A549 (cell line): ENCODE results near the gene S100A7A.

Experiments
- BHLHE40 ChIP-seq: IDR thresholded peaks from 2 replicates; pipeline ENCODE4 v1.6.1; 2012; ENCODE audit warnings: low read depth, low read length, inconsistent platforms
- CHD2 ChIP-seq: fragments of 150-350 bp; IDR thresholded peaks from 2 replicates; pipeline ENCODE4 v1.6.1; 2014; ENCODE audit warnings: low read length; ENCODE audit not compliant: partially characterized antibody
- KDM1A ChIP-seq: fragments of 200-600 bp; sonication (generic); IDR thresholded peaks from 2 replicates; pipeline ENCODE4 v1.6.1; 2016; ENCODE audit warnings: low read depth, mild to moderate bottlenecking
- KDM5A ChIP-seq: fragments of 200-600 bp; sonication (generic); IDR thresholded peaks from 2 replicates; pipeline ENCODE4 v1.6.1; 2016; ENCODE audit warnings: antibody characterized with exemption, mild to moderate bottlenecking
- MYC ChIP-seq: IDR thresholded peaks from 2 replicates; pipeline ENCODE4 v1.6.1; 2012; ENCODE audit warnings: mild to moderate bottlenecking, inconsistent platforms, low read length, improper control_type of control experiment, borderline replicate concordance
- NPAS2 ChIP-seq: fragments of 250-450 bp; sonication (Bioruptor Pico); IDR thresholded peaks from 2 replicates; pipeline ENCODE4 v1.8.0; 2022; ENCODE audit warnings: mild to moderate bottlenecking, moderate library complexity, borderline replicate concordance
- POLR2A ChIP-seq: IDR thresholded peaks from 2 replicates; pipeline ENCODE4 v1.6.1; 2012; ENCODE audit warnings: mild to moderate bottlenecking, low read length
- RAD21 ChIP-seq, 2 experiments: fragments of >200 bp in 1 of 2; sonication (Bioruptor Twin) in 1 of 2; formaldehyde crosslinking in 1 of 2; IDR thresholded peaks in 1 of 2; conservative IDR thresholded peaks in 1 of 2; 2 replicates in 1 of 2; 3 replicates in 1 of 2; pipeline ENCODE4 v1.6.1; 2012 to 2018; ENCODE audit warnings: inconsistent platforms in 1 of 2
- ZFP36 ChIP-seq: fragments of 450-650 bp; IDR thresholded peaks from 2 replicates; pipeline ENCODE4 v1.6.1; 2014; ENCODE audit warnings: borderline replicate concordance; ENCODE audit not compliant: partially characterized antibody
- TF ChIP-seq, protein P1 (sequence below): fragments of >200 bp; sonication (Bioruptor Twin); formaldehyde crosslinking; IDR thresholded peaks from 3 replicates; pipeline ENCODE4 v1.5.1; 2016
- TF ChIP-seq, protein P2 (sequence below): fragments of 450-650 bp; IDR thresholded peaks from 2 replicates; pipeline ENCODE4 v1.6.1; 2014; ENCODE audit warnings: antibody characterized with exemption

DNA sequence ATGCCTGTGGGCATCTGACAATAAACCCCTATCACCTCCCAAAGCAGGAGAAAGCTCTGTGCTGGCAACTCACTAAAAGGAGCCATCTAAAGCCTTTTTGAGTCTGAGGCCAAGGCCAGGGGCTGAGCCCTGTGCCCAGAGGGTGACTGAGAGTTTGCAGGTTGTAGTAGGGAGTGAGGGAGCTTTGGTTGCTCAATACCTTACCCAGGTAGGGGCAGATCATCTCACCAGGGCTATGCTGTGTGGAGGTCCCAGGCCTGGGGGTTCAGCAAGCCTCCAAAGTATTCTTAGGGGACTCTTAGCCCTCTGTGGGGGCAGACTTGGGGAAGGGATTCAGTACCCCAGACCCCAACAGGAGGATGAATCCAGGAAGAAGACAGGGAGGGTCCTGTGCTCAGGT lies 23.0 kb downstream of the S100A7A start:
- TF ChIP-seq, protein P1, sequence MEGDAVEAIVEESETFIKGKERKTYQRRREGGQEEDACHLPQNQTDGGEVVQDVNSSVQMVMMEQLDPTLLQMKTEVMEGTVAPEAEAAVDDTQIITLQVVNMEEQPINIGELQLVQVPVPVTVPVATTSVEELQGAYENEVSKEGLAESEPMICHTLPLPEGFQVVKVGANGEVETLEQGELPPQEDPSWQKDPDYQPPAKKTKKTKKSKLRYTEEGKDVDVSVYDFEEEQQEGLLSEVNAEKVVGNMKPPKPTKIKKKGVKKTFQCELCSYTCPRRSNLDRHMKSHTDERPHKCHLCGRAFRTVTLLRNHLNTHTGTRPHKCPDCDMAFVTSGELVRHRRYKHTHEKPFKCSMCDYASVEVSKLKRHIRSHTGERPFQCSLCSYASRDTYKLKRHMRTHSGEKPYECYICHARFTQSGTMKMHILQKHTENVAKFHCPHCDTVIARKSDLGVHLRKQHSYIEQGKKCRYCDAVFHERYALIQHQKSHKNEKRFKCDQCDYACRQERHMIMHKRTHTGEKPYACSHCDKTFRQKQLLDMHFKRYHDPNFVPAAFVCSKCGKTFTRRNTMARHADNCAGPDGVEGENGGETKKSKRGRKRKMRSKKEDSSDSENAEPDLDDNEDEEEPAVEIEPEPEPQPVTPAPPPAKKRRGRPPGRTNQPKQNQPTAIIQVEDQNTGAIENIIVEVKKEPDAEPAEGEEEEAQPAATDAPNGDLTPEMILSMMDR = no peak
- TF ChIP-seq POLR2A (no peak), ZFP36 (no peak), RAD21 (conservative IDR thresholded peaks at IDR 0.05 in 1 of 2, IDR thresholded peaks at IDR 0.05 in 1 of 2) (no peak), CHD2 (no peak), KDM5A (no peak), BHLHE40 (no peak), KDM1A (no peak), MYC (no peak), NPAS2 (CRISPR knock-in tag) (no peak)
- TF ChIP-seq, protein P2, sequence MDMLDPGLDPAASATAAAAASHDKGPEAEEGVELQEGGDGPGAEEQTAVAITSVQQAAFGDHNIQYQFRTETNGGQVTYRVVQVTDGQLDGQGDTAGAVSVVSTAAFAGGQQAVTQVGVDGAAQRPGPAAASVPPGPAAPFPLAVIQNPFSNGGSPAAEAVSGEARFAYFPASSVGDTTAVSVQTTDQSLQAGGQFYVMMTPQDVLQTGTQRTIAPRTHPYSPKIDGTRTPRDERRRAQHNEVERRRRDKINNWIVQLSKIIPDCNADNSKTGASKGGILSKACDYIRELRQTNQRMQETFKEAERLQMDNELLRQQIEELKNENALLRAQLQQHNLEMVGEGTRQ = no peak
